GM19351 (cell line): ENCODE data around the gene RNF183.

Source experiments
- ATAC-seq: cut with Tn5 transposase; IDR thresholded peaks from one replicate; pipeline ENCODE4 v1.9.1; 2021; ENCODE audit warnings: mild to moderate bottlenecking, moderate library complexity; ENCODE audit not compliant: unreplicated experiment

The RNF183 gene

GRCh38 chr9:113302792-113303418, at the start of gene RNF183:
TSS of gene RNF183 (minus strand) at chr9:113303376. CDS start at chr9:113298184, 5,192 bp downstream.
- ATAC-seq = no peak

- no peak for ATAC-seq
These were observed 49.2 kb upstream of the RNF183 start for GRCh38 chr9:113352411-113352810.

GRCh38 chr9:113352006-113352405, 48.8 kb upstream of the RNF183 start:
- ATAC-seq = no peak

GRCh38 chr9:113350937-113351336, 47.8 kb upstream of the RNF183 start:
- ATAC-seq = no peak

GRCh38 chr9:113350107-113350661, 47.0 kb upstream of the RNF183 start:
- ATAC-seq = peak; percentile 9

- ATAC-seq = peak; percentile 39
These were observed 46.4 kb upstream of the RNF183 start, which contains the start of gene BSPRY for GRCh38 chr9:113349445-113350094. TSS of gene BSPRY (plus strand) at chr9:113349541. CDS start at chr9:113349580, 39 bp downstream.

GRCh38 chr9:113349066-113349444, 45.9 kb upstream of the RNF183 start:
- no peak for ATAC-seq

- no peak for ATAC-seq
These were observed 45.3 kb upstream of the RNF183 start for GRCh38 chr9:113348437-113348836.

GRCh38 chr9:113345671-113346070, 42.5 kb upstream of the RNF183 start:
- ATAC-seq = no peak

GRCh38 chr9:113345190-113345589, 42.0 kb upstream of the RNF183 start:
- no peak for ATAC-seq

GRCh38 chr9:113343732-113344231, 40.6 kb upstream of the RNF183 start:
- ATAC-seq = no peak

- ATAC-seq = no peak
These were observed 38.7 kb upstream of the RNF183 start for GRCh38 chr9:113341712-113342410.

- ATAC-seq = peak; percentile 99
These were observed 37.0 kb upstream of the RNF183 start, which contains the start of gene WDR31 for GRCh38 chr9:113340011-113340699. TSS of gene WDR31 (minus strand) at chr9:113340275. CDS start at chr9:113332022, 8,253 bp downstream.

- no peak for ATAC-seq
These were observed 34.5 kb upstream of the RNF183 start for GRCh38 chr9:113337714-113338113.

GRCh38 chr9:113331780-113332179, 28.6 kb upstream of the RNF183 start:
- ATAC-seq = no peak

- no peak for ATAC-seq
These were observed 25.0 kb upstream of the RNF183 start for GRCh38 chr9:113328045-113328782.

- ATAC-seq = no peak
These were observed 23.1 kb upstream of the RNF183 start for GRCh38 chr9:113326230-113326629.

- no peak for ATAC-seq
These were observed 19.5 kb upstream of the RNF183 start for GRCh38 chr9:113322671-113323070.

- ATAC-seq = no peak
These were observed 16.9 kb upstream of the RNF183 start for GRCh38 chr9:113320051-113320450.

- ATAC-seq = no peak
These were observed 15.9 kb upstream of the RNF183 start for GRCh38 chr9:113319054-113319453.
